K562 (cell line): ENCODE data around the gene MBD4. TPM values are rescaled to one million over a fixed set of nuclear protein-coding genes. Genes with fewer than 3 reads are reported as not detected.

Experiments used
- CBFA2T2 ChIP-seq: fragments of 450-650 bp; conservative IDR thresholded peaks from 2 replicates; pipeline ENCODE4 v1.6.1; 2017; ENCODE audit warnings: mild to moderate bottlenecking
- CHD1 ChIP-seq: fragments of 200-600 bp; sonication (generic); IDR thresholded peaks from one replicate; pipeline ENCODE4 v1.6.1; 2012; ENCODE audit warnings: mild to moderate bottlenecking, moderate library complexity, low read length, inconsistent platforms
- HMBOX1 ChIP-seq: sonication (generic); IDR thresholded peaks from 2 replicates; pipeline ENCODE4 v1.6.1; 2016
- HNRNPL ChIP-seq: fragments of 200-400 bp; formaldehyde crosslinking; IDR thresholded peaks from 2 replicates; pipeline ENCODE4 v1.6.1; 2017; ENCODE audit warnings: low read depth, mild to moderate bottlenecking, low read length
- L3MBTL2 ChIP-seq: fragments of 450-650 bp; IDR thresholded peaks from 2 replicates; pipeline ENCODE4 v1.6.1; 2016; ENCODE audit warnings: mild to moderate bottlenecking, moderate library complexity
- MAZ ChIP-seq, 2 experiments: fragments of 450-650 bp in 1 of 2; sonication (generic) in 1 of 2; formaldehyde crosslinking; IDR thresholded peaks in 1 of 2; conservative IDR thresholded peaks in 1 of 2; 2 replicates each; pipeline versions ENCODE4 v1.4.0 to v1.5.0; 2020; ENCODE audit warnings: mild to moderate bottlenecking in 1 of 2, missing genetic modification reagents in 1 of 2
- MYC ChIP-seq, 2 experiments: fragments of 250-450 bp in 1 of 2; sonication (Bioruptor Pico) in 1 of 2; IDR thresholded peaks; 2 replicates each; pipeline versions ENCODE4 v1.5.1 to v1.6.1; 2012 to 2021; ENCODE audit warnings: low read depth in 2 of 2, borderline replicate concordance in 1 of 2, improper control_type of control experiment in 1 of 2, low read length in 1 of 2, mild to moderate bottlenecking in 1 of 2, moderate library complexity in 1 of 2
- NR3C1 ChIP-seq: sonication (generic); formaldehyde crosslinking; IDR thresholded peaks from 2 replicates; pipeline ENCODE4 v1.8.1; 2022; ENCODE audit warnings: missing genetic modification reagents
- OTX1 ChIP-seq: fragments of 450-650 bp; formaldehyde crosslinking; IDR thresholded peaks from 2 replicates; pipeline ENCODE4 v1.4.0; 2022; ENCODE audit warnings: mild to moderate bottlenecking
- SFPQ ChIP-seq: fragments of 200-400 bp; formaldehyde crosslinking; IDR thresholded peaks from 2 replicates; pipeline ENCODE4 v1.6.1; 2017; ENCODE audit warnings: mild to moderate bottlenecking, low read depth, low read length, moderate library complexity
- TSHZ1 ChIP-seq: fragments of 250-450 bp; sonication (Bioruptor Pico); IDR thresholded peaks from 2 replicates; pipeline ENCODE4 v1.4.0; 2020; ENCODE audit warnings: mild to moderate bottlenecking, moderate library complexity
- U2AF2 ChIP-seq: fragments of 200-400 bp; formaldehyde crosslinking; optimal IDR thresholded peaks from 2 replicates; pipeline ENCODE3; 2017; ENCODE audit warnings: low read depth, mild to moderate bottlenecking, low read length
- ZKSCAN8 ChIP-seq: fragments of 200-800 bp; sonication (Bioruptor generic); IDR thresholded peaks from 2 replicates; pipeline ENCODE4 v1.6.1; 2016; ENCODE audit warnings: missing genetic modification characterization, missing compliant biosample characterization
- ZNF239 ChIP-seq: fragments of 250-450 bp; sonication (Bioruptor Pico); IDR thresholded peaks from 2 replicates; pipeline ENCODE4 v1.4.0; 2020; ENCODE audit warnings: mild to moderate bottlenecking
- ZNF282 ChIP-seq: sonication (generic); formaldehyde crosslinking; IDR thresholded peaks from 2 replicates; pipeline ENCODE4 v1.8.1; 2023; ENCODE audit warnings: missing genetic modification reagents
- ZNF609 ChIP-seq: sonication (generic); formaldehyde crosslinking; IDR thresholded peaks from 2 replicates; pipeline ENCODE4 v1.8.1; 2023; ENCODE audit warnings: missing genetic modification reagents, mild to moderate bottlenecking, borderline replicate concordance
- polyA plus RNA-seq, 8 experiments: library from polyadenylated mRNA; depleted of rRNA in 4 of 8; stranded (reverse) in 5 of 8; unstranded in 3 of 8; fragments of >200 nt; fragmentation: Nextera tagmentation in 2 of 8; fragmentation: Illumina TruSeq in 1 of 8; extraction: Ambion mirVana in 2 of 8; extraction: Trizol in 1 of 8; gene quantifications; 2 replicates each; pipeline versions ENCODE4 v1.2.1 to v1.2.3, GENCODE V29; 2011 to 2014; ENCODE audit warnings: inconsistent platforms in 1 of 8, missing spikeins in 1 of 8
- total RNA-seq, 7 experiments: library from RNA; depleted of rRNA in 6 of 7; stranded (reverse); fragments of >200 nt in 6 of 7; fragmentation: Illumina TruSeq in 2 of 7; extraction: Trizol in 2 of 7; gene quantifications; 2 replicates each; pipeline versions ENCODE4 v1.2.1 to v1.2.3, GENCODE V29; 2011 to 2021; ENCODE audit warnings: low replicate concordance in 1 of 7

The MBD4 gene
- total and polyA plus RNA-seq, 9 of the 15 experiments (the other 6 are each of a cell fraction or from before 2014, with no cell fraction given), result 13.3 to 63.9 (median 39.0) TPM

GRCh38 chr3:129461461-129462146, 21.9 kb upstream of the MBD4 start (continued):
- TF ChIP-seq MYC (IDR thresholded peaks at IDR 0.05; ENCODE audit: low read depth, low read length), result peak; percentile 30; the same call in 1 of the 2 replicates
- TF ChIP-seq MYC (CRISPR knock-in tag; IDR thresholded peaks at IDR 0.05; ENCODE audit: borderline replicate concordance, low read depth), result no peak
- no peak for TF ChIP-seq ZNF282 (CRISPR knock-in tag)
- no peak for TF ChIP-seq NR3C1
- peak; percentile 34; the same call in 1 of the 2 replicates for TF ChIP-seq HMBOX1
- TF ChIP-seq TSHZ1 (CRISPR knock-in tag), result no peak
- TF ChIP-seq U2AF2, result no peak
- peak; percentile 94 for TF ChIP-seq CBFA2T2
- TF ChIP-seq CHD1, result no peak
- TF ChIP-seq HNRNPL, result no peak
- no peak for TF ChIP-seq OTX1 (CRISPR knock-in tag)
- no peak for TF ChIP-seq MAZ (CRISPR knock-in tag; conservative IDR thresholded peaks at IDR 0.05 in 1 of 2, IDR thresholded peaks at IDR 0.05 in 1 of 2)
- TF ChIP-seq SFPQ, result no peak
- TF ChIP-seq ZNF239, result no peak
- TF ChIP-seq L3MBTL2, result no peak
- TF ChIP-seq ZKSCAN8, result no peak
- TF ChIP-seq ZNF609, result no peak
